GM12865 (cell line): ENCODE results near the gene P2RY8.
"Not testable (repeated sequence)": the region's sequence is repeated elsewhere in the genome, so short reads cannot be mapped to it uniquely, and the experiment has no call there.

ENCODE experiments used
- DNase-seq: peaks from one replicate; pipeline ENCODE4 v3.0.0; 2010; ENCODE audit warnings: low read depth
- H3K4me3 ChIP-seq: 2 replicates; pipeline ENCODE4 v1.5.1; 2011; ENCODE audit warnings: mild to moderate bottlenecking, low read depth, low read length, control low read depth
- CTCF ChIP-seq: IDR thresholded peaks from 2 replicates; pipeline ENCODE4 v1.5.1; 2011; ENCODE audit warnings: low read length, control low read depth, low read depth, inconsistent platforms; ENCODE audit not compliant: insufficient read depth; ENCODE audit errors: missing control alignments

The P2RY8 gene

GRCh38 chrX:1576201-1576992 is 39.4 kb upstream of the P2RY8 start:
- TF ChIP-seq CTCF: no peak

GRCh38 chrX:1574181-1574580 is 37.2 kb upstream of the P2RY8 start:
- H3K4me3 ChIP-seq: not testable (repeated sequence)

More at GRCh38 chrX:1576201-1576992, 39.4 kb upstream of the P2RY8 start:
- DNase-seq: no peak
- H3K4me3 ChIP-seq: no peak overlapping the region

GRCh38 chrX:1564750-1565683 is 28.0 kb upstream of the P2RY8 start:
- no peak for TF ChIP-seq CTCF
- no peak for DNase-seq
- no peak overlapping the region for H3K4me3 ChIP-seq

More at GRCh38 chrX:1574181-1574580, 37.2 kb upstream of the P2RY8 start:
- not testable (repeated sequence) for DNase-seq

- H3K4me3 ChIP-seq, DNase-seq: not testable (repeated sequence)
Measured at GRCh38 chrX:1564077-1564476, 27.1 kb upstream of the P2RY8 start.

GRCh38 chrX:1561164-1561563 is 24.2 kb upstream of the P2RY8 start:
- DNase-seq: no peak
- no peak for TF ChIP-seq CTCF
- no peak overlapping the region for H3K4me3 ChIP-seq

- DNase-seq: no peak
- no peak for TF ChIP-seq CTCF
Measured at GRCh38 chrX:1558761-1559468, 21.9 kb upstream of the P2RY8 start.

GRCh38 chrX:1557442-1557841 is 20.5 kb upstream of the P2RY8 start:
- not testable (repeated sequence) for H3K4me3 ChIP-seq, DNase-seq

More at GRCh38 chrX:1558761-1559468, 21.9 kb upstream of the P2RY8 start:
- no peak overlapping the region for H3K4me3 ChIP-seq

GRCh38 chrX:1555370-1555769 is 18.4 kb upstream of the P2RY8 start:
- H3K4me3 ChIP-seq: no peak overlapping the region
- no peak for DNase-seq
- no peak for TF ChIP-seq CTCF
